Astrocyte (in vitro differentiated cells and primary cell): ENCODE results near the gene ANO2. TPM values are rescaled to one million over a fixed set of nuclear protein-coding genes. Genes with fewer than 3 reads are reported as not detected.

Source experiments
- DNase-seq: peaks from one replicate; pipeline ENCODE4 v3.0.0-alpha.2; 2010; ENCODE audit warnings: low read depth
- FAIRE-seq: peaks from 2 replicates; lab custom pipeline; 2011; peaks lifted over from hg19 to GRCh38; lab: Jason Lieb, UNC
- H2AFZ ChIP-seq: 2 replicates; pipeline ENCODE4 v1.6.0; 2012; ENCODE audit warnings: low read depth, low read length, inconsistent platforms
- H3K27ac ChIP-seq: 2 replicates; pipeline ENCODE4 v1.5.1; 2011; ENCODE audit warnings: low read depth, low read length, inconsistent platforms
- H3K27me3 ChIP-seq: 2 replicates; pipeline ENCODE4 v1.6.0; 2011; ENCODE audit warnings: low read length, inconsistent platforms; ENCODE audit not compliant: insufficient read depth
- H3K36me3 ChIP-seq: 2 replicates; pipeline ENCODE4 v1.5.1; 2011; ENCODE audit warnings: low read length, inconsistent platforms; ENCODE audit not compliant: insufficient read depth
- H3K4me1 ChIP-seq: 2 replicates; pipeline ENCODE4 v1.5.1; 2011; ENCODE audit warnings: low read length, inconsistent platforms; ENCODE audit not compliant: insufficient read depth
- H3K4me2 ChIP-seq: 2 replicates; pipeline ENCODE4 v1.6.0; 2012; ENCODE audit warnings: low read length, inconsistent platforms
- H3K4me3 ChIP-seq: 2 replicates; pipeline ENCODE4 v1.5.1; 2011; ENCODE audit warnings: low read depth, mild to moderate bottlenecking, low read length, inconsistent platforms; ENCODE audit not compliant: insufficient read depth
- H3K79me2 ChIP-seq: 2 replicates; pipeline ENCODE4 v1.6.0; 2012; ENCODE audit warnings: mild to moderate bottlenecking, low read length, inconsistent platforms; ENCODE audit not compliant: insufficient read depth
- H3K9ac ChIP-seq: 2 replicates; pipeline ENCODE4 v1.6.0; 2012; ENCODE audit warnings: mild to moderate bottlenecking, low read length, inconsistent platforms
- H3K9me3 ChIP-seq: 2 replicates; pipeline ENCODE4 v1.5.1; 2012; ENCODE audit warnings: low read depth, mild to moderate bottlenecking, low read length, inconsistent platforms; ENCODE audit not compliant: insufficient read depth
- H4K20me1 ChIP-seq: 2 replicates; pipeline ENCODE4 v1.6.0; 2012; ENCODE audit warnings: low read length, inconsistent platforms; ENCODE audit not compliant: insufficient read depth
- H3K27ac Mint-ChIP-seq: one replicate; pipeline ENCODE4 v1.8.0; 2021; ENCODE audit warnings: mild to moderate bottlenecking, mixed read lengths; ENCODE audit not compliant: unreplicated experiment
- H3K27me3 Mint-ChIP-seq: one replicate; pipeline ENCODE4 v1.8.0; 2021; ENCODE audit warnings: low read depth, mixed read lengths; ENCODE audit not compliant: unreplicated experiment
- H3K36me3 Mint-ChIP-seq: one replicate; pipeline ENCODE4 v1.8.0; 2021; ENCODE audit warnings: low read depth, mixed read lengths; ENCODE audit not compliant: unreplicated experiment
- H3K4me1 Mint-ChIP-seq: one replicate; pipeline ENCODE4 v1.8.0; 2021; ENCODE audit warnings: low read depth, mixed read lengths; ENCODE audit not compliant: unreplicated experiment
- H3K4me3 Mint-ChIP-seq: one replicate; pipeline ENCODE4 v1.8.0; 2021; ENCODE audit warnings: mild to moderate bottlenecking, moderate library complexity, mixed read lengths; ENCODE audit not compliant: unreplicated experiment
- H3K9me3 Mint-ChIP-seq: one replicate; pipeline ENCODE4 v1.8.0; 2021; ENCODE audit warnings: mild to moderate bottlenecking, mixed read lengths; ENCODE audit not compliant: unreplicated experiment
- CTCF ChIP-seq: IDR thresholded peaks from 2 replicates; pipeline ENCODE4 v1.5.1; 2011; ENCODE audit warnings: low read depth, mild to moderate bottlenecking, inconsistent platforms, low read length, moderate library complexity; ENCODE audit not compliant: insufficient read depth
- EZH2 ChIP-seq: IDR thresholded peaks from 2 replicates; pipeline ENCODE4 v1.6.1; 2012; ENCODE audit warnings: mild to moderate bottlenecking, low read length, inconsistent platforms; ENCODE audit not compliant: insufficient read depth
- total RNA-seq: library from RNA; stranded (reverse); gene quantifications from 2 replicates; pipeline ENCODE4 v1.2.1, GENCODE V29; 2021

Gene ANO2
- total RNA-seq, 1 donor from 2014 or later = 0.93 TPM

GRCh38 chr12:5736527-5736926, 208.5 kb downstream of the ANO2 start:
- peaks cover 25% of the 10 kb centered on the region for H3K27me3 Mint-ChIP-seq
- FAIRE-seq (no peak), DNase-seq (no peak)
- H3K27me3 ChIP-seq = no peaks in the 10 kb centered on the region
- no peaks in the 10 kb centered on the region for H3K36me3 Mint-ChIP-seq
- H4K20me1 ChIP-seq = no peaks in the 10 kb centered on the region
- no peaks in the 10 kb centered on the region for H3K4me1 Mint-ChIP-seq
- H3K9ac ChIP-seq = no peak overlapping the region
- H3K27ac Mint-ChIP-seq = no peak overlapping the region
- no peaks in the 10 kb centered on the region for H3K36me3 ChIP-seq
- H3K27ac ChIP-seq = no peak overlapping the region
- H3K79me2 ChIP-seq = no peaks in the 10 kb centered on the region
- TF ChIP-seq EZH2 (no peak), CTCF (no peak)
- no peak overlapping the region for H3K4me3 ChIP-seq
- no peak overlapping the region for H2AFZ ChIP-seq
- no peaks in the 10 kb centered on the region for H3K4me1 ChIP-seq
- H3K9me3 Mint-ChIP-seq = peaks cover 6% of the 10 kb centered on the region
- H3K4me2 ChIP-seq = no peak overlapping the region
- H3K9me3 ChIP-seq = peaks cover 4% of the 10 kb centered on the region
- H3K4me3 Mint-ChIP-seq = no peak overlapping the region

GRCh38 chr12:5736016-5736415, 209.0 kb downstream of the ANO2 start:
- peaks cover 4% of the 10 kb centered on the region for H3K9me3 ChIP-seq
- no peaks in the 10 kb centered on the region for H3K4me1 Mint-ChIP-seq

More at GRCh38 chr12:5736016-5736415, 209.0 kb downstream of the ANO2 start:
- Histone ChIP-seq H3K27ac (no peak overlapping the region), H3K79me2 (no peaks in the 10 kb centered on the region), H3K4me2 (no peak overlapping the region), H3K4me1 (no peaks in the 10 kb centered on the region), H3K27me3 (no peaks in the 10 kb centered on the region), H3K36me3 (no peaks in the 10 kb centered on the region), H4K20me1 (no peaks in the 10 kb centered on the region), H2AFZ (no peak overlapping the region), H3K4me3 (no peak overlapping the region), H3K9ac (no peak overlapping the region)
- Mint-ChIP-seq H3K36me3 (no peaks in the 10 kb centered on the region), H3K27ac (no peak overlapping the region), H3K27me3 (peaks cover 25% of the 10 kb centered on the region), H3K9me3 (peaks cover 6% of the 10 kb centered on the region), H3K4me3 (no peak overlapping the region)
- TF ChIP-seq CTCF (no peak), EZH2 (no peak)
- FAIRE-seq (no peak), DNase-seq (no peak)
